GM12878 (cell line): ENCODE data around the gene FOXD3.

Experiments used
- CTCF ChIP-seq, 3 experiments: IDR thresholded peaks in 2 of 3; conservative IDR thresholded peaks in 1 of 3; 2 replicates each; pipeline ENCODE4 v1.5.1; 2011; ENCODE audit warnings: low read depth in 3 of 3, low read length in 3 of 3, mild to moderate bottlenecking in 3 of 3, control low read depth in 2 of 3, moderate library complexity in 2 of 3, inconsistent platforms in 1 of 3, mixed read lengths in 1 of 3; ENCODE audit not compliant: control insufficient read depth in 2 of 3, insufficient read depth in 1 of 3; ENCODE audit errors: extremely low read depth in 1 of 3
- ESRRA ChIP-seq: IDR thresholded peaks from 2 replicates; pipeline ENCODE4 v1.6.1; 2012; ENCODE audit warnings: mild to moderate bottlenecking, low read length, improper control_type of control experiment
- ETV6 ChIP-seq, 2 experiments: fragments of 450-650 bp in 1 of 2; IDR thresholded peaks in 1 of 2; conservative IDR thresholded peaks in 1 of 2; 2 replicates each; pipeline ENCODE4 v1.6.1; 2014; ENCODE audit warnings: antibody characterized with exemption in 1 of 2, borderline replicate concordance in 1 of 2, low read depth in 1 of 2, mild to moderate bottlenecking in 1 of 2, moderate library complexity in 1 of 2
- HDGF ChIP-seq: fragments of 450-650 bp; IDR thresholded peaks from 2 replicates; pipeline ENCODE4 v1.6.1; 2016; ENCODE audit warnings: antibody characterized with exemption
- MAX ChIP-seq: IDR thresholded peaks from 2 replicates; pipeline ENCODE4 v1.6.1; 2012; ENCODE audit warnings: low read depth, low read length, improper control_type of control experiment
- POLR2A ChIP-seq: IDR thresholded peaks from 2 replicates; pipeline ENCODE4 v1.6.1; 2011; ENCODE audit warnings: low read depth, mild to moderate bottlenecking, low read length
- POLR2AphosphoS5 ChIP-seq: IDR thresholded peaks from 2 replicates; pipeline ENCODE4 v1.6.1; 2011; ENCODE audit warnings: mild to moderate bottlenecking, low read length, inconsistent platforms
- SIN3A ChIP-seq: IDR thresholded peaks from 2 replicates; pipeline ENCODE4 v1.6.1; 2012; ENCODE audit warnings: low read depth, low read length, improper control_type of control experiment
- SP1 ChIP-seq: IDR thresholded peaks from one replicate; pipeline ENCODE4 v1.6.1; 2011; ENCODE audit warnings: low read depth, low read length
- STAT1 ChIP-seq: fragments of 450-650 bp; conservative IDR thresholded peaks from 2 replicates; pipeline ENCODE4 v1.6.1; 2014; ENCODE audit warnings: antibody characterized with exemption, mild to moderate bottlenecking
- TAF1 ChIP-seq: IDR thresholded peaks from 2 replicates; pipeline ENCODE4 v1.6.1; 2011; ENCODE audit warnings: mild to moderate bottlenecking, low read depth, low read length, borderline replicate concordance
- TCF3 ChIP-seq: IDR thresholded peaks from 2 replicates; pipeline ENCODE4 v1.6.1; 2012; ENCODE audit warnings: low read depth, mild to moderate bottlenecking, low read length, borderline replicate concordance; ENCODE audit not compliant: insufficient read depth
- TCF7 ChIP-seq: IDR thresholded peaks from 2 replicates; pipeline ENCODE4 v1.6.1; 2014; ENCODE audit warnings: antibody characterized with exemption, borderline replicate concordance

- no peak for TF ChIP-seq TCF3
- TF ChIP-seq ETV6 (conservative IDR thresholded peaks at IDR 0.05 in 1 of 2, IDR thresholded peaks at IDR 0.05 in 1 of 2; ENCODE audit: borderline replicate concordance in 1 of 2, low read depth in 1 of 2): no peak
- no peak for TF ChIP-seq CTCF (IDR thresholded peaks at IDR 0.05 in 2 of 3, conservative IDR thresholded peaks at IDR 0.05 in 1 of 3; ENCODE audit: control insufficient read depth in 2 of 3, extremely low read depth in 1 of 3, insufficient read depth in 1 of 3, low read depth in 3 of 3, low read length in 3 of 3)
- TF ChIP-seq POLR2AphosphoS5: no peak
- no peak for TF ChIP-seq TAF1
- TF ChIP-seq SP1: no peak
- no peak for TF ChIP-seq SIN3A
- no peak for TF ChIP-seq POLR2A
- TF ChIP-seq HDGF: no peak
- TF ChIP-seq ESRRA: no peak
- no peak for TF ChIP-seq MAX
- no peak for TF ChIP-seq STAT1
- TF ChIP-seq TCF7: no peak
Measured at GRCh38 chr1:63304410-63304809, 18.0 kb upstream of the FOXD3 start.
